ENCODE data around the gene FAM131B. TPM values are rescaled to one million over a fixed set of nuclear protein-coding genes. Genes with fewer than 3 reads are reported as not detected.

Gene FAM131B
- total RNA-seq, 4 donors from 2014 or later = 0.11 to 0.54 TPM; not detected in 2

DNA sequence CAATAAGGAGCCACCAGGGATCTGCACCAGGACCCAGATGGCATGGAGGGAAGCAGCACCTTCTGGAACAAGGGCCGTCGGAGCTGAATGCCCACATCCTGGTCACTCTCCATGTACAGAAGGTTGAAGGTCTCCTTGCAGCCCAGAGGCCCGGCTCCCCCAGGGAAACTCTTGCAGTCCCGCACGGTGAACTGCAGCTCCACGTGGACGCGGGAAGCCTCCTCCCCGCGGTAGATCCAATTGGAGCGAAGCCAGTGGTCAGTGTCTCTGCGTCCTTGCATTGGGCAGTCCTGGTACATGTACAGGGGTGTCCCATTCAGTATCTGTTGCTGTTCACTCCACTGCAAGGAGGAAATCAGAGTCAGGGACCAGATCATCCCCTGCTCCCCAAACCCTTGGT lies 38.8 kb upstream of the FAM131B start:
- H3K4me3 ChIP-seq (replicated peaks in 1 of 3) = no peak overlapping the region
- no peaks in the 10 kb centered on the region for H3K36me3 ChIP-seq
- H3K27ac ChIP-seq = no peak overlapping the region
- H3K9me3 ChIP-seq = no peaks in the 10 kb centered on the region
- WGBS, 2 donors = 94% methylated on average over 2 to 12 of the region's 12 CpGs
- no peak for DNase-seq
- peaks cover 0 to 9% of the 10 kb centered on the region in 2 donors for H3K4me1 ChIP-seq
- no peak for TF ChIP-seq POLR2A (IDR thresholded peaks at IDR 0.05)
- H3K27me3 ChIP-seq = no peaks in the 10 kb centered on the region
- intact Hi-C loops (cut with DNase I) = no loop called here

DNA sequence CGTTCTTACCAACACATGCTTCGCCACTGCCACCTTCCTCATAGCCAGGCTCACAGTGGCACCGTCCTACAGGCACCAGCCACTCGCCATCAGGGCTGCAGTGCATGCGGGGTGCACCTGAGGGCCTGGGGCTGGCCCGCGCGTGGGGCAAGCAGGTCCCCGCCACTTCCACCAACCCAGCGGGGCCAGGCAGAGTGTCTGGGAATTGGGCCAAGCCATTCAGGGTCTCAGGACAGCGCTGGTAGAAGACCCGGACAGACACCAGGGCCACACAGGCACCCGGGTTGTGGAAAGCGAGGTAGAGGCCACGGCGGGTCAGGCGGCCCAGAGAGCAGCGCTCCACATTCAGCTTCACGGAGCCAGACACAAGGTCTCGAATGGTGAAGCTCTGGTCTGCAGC lies 37.1 kb upstream of the FAM131B start:
- no peak for DNase-seq
- Histone ChIP-seq H3K4me1 (peaks cover 0 to 9% of the 10 kb centered on the region in 2 donors), H3K36me3 (no peaks in the 10 kb centered on the region), H3K27me3 (no peaks in the 10 kb centered on the region), H3K9me3 (no peaks in the 10 kb centered on the region), H3K4me3 (replicated peaks in 1 of 3) (no peak overlapping the region), H3K27ac (no peak overlapping the region)
- TF ChIP-seq, protein P1, sequence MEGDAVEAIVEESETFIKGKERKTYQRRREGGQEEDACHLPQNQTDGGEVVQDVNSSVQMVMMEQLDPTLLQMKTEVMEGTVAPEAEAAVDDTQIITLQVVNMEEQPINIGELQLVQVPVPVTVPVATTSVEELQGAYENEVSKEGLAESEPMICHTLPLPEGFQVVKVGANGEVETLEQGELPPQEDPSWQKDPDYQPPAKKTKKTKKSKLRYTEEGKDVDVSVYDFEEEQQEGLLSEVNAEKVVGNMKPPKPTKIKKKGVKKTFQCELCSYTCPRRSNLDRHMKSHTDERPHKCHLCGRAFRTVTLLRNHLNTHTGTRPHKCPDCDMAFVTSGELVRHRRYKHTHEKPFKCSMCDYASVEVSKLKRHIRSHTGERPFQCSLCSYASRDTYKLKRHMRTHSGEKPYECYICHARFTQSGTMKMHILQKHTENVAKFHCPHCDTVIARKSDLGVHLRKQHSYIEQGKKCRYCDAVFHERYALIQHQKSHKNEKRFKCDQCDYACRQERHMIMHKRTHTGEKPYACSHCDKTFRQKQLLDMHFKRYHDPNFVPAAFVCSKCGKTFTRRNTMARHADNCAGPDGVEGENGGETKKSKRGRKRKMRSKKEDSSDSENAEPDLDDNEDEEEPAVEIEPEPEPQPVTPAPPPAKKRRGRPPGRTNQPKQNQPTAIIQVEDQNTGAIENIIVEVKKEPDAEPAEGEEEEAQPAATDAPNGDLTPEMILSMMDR (IDR thresholded peaks at IDR 0.05) = no peak
- no peak for TF ChIP-seq POLR2A (IDR thresholded peaks at IDR 0.05)
- WGBS, 2 donors = 95% methylated on average over 15 to 16 of the region's 20 CpGs
- intact Hi-C loops (cut with DNase I) = no loop called here

DNA sequence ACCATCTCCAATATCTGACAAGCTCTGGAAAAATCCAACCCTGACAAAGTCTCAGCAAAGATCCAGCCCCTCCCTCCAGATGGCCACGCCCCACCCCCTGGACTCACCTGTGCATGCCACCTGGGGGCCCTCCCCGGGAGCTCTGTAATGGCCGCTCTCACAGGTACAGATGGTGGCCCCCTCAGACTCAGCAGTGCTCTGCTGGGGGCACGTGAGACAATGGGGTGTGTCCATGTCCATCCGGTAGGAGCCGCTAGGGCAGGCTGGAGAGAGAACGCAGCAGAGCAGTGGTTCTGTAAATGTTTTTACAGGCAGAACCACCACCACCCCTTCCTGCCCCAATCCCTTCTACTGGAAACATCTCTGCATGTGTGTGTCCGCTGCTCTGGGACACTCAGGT lies 36.6 kb upstream of the FAM131B start:
- Histone ChIP-seq H3K36me3 (no peaks in the 10 kb centered on the region), H3K4me1 (peaks cover 0 to 9% of the 10 kb centered on the region in 2 donors), H3K4me3 (replicated peaks in 1 of 3) (no peak overlapping the region), H3K9me3 (no peaks in the 10 kb centered on the region), H3K27me3 (no peaks in the 10 kb centered on the region), H3K27ac (no peak overlapping the region)
- no peak for DNase-seq
- 95 to 98% methylated on average over 6 to 8 of the region's 8 CpGs for WGBS, 2 donors
- no peak for TF ChIP-seq POLR2A (IDR thresholded peaks at IDR 0.05)
- TF ChIP-seq, protein P1 (IDR thresholded peaks at IDR 0.05) = no peak
- intact Hi-C loops (cut with DNase I) = no loop called here

DNA sequence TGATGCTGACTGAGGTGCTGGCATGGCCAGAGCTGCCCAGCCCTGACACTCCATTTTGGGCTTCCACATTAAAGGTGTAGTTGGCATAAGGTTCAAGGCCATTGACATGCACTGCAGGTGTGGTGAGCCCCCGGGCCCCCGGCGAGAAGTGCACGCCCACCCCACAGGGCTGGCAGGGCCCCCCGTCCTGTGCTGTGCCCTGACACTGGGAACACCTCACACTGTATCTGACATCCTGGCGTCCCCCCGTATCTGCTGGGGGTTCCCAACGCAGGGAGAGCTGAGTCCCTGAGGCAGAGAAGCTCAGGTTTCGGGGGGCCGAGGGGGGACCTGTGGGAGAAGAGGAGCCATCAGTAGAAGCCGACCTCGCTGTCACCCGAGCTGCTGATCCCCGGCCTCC lies 36.1 kb upstream of the FAM131B start:
- H3K27me3 ChIP-seq = no peaks in the 10 kb centered on the region
- H3K36me3 ChIP-seq = no peaks in the 10 kb centered on the region
- 95 to 96% methylated on average over 9 to 12 of the region's 14 CpGs for WGBS, 2 donors
- DNase-seq = no peak
- H3K4me3 ChIP-seq (replicated peaks in 1 of 3) = no peak overlapping the region
- no peaks in the 10 kb centered on the region for H3K9me3 ChIP-seq
- H3K27ac ChIP-seq = no peak overlapping the region
- intact Hi-C loops (cut with DNase I) = no loop called here
- TF ChIP-seq POLR2A (IDR thresholded peaks at IDR 0.05) = no peak
- TF ChIP-seq, protein P1 (IDR thresholded peaks at IDR 0.05) = no peak
- H3K4me1 ChIP-seq = peaks cover under 1 to 9% of the 10 kb centered on the region in 2 donors

DNA sequence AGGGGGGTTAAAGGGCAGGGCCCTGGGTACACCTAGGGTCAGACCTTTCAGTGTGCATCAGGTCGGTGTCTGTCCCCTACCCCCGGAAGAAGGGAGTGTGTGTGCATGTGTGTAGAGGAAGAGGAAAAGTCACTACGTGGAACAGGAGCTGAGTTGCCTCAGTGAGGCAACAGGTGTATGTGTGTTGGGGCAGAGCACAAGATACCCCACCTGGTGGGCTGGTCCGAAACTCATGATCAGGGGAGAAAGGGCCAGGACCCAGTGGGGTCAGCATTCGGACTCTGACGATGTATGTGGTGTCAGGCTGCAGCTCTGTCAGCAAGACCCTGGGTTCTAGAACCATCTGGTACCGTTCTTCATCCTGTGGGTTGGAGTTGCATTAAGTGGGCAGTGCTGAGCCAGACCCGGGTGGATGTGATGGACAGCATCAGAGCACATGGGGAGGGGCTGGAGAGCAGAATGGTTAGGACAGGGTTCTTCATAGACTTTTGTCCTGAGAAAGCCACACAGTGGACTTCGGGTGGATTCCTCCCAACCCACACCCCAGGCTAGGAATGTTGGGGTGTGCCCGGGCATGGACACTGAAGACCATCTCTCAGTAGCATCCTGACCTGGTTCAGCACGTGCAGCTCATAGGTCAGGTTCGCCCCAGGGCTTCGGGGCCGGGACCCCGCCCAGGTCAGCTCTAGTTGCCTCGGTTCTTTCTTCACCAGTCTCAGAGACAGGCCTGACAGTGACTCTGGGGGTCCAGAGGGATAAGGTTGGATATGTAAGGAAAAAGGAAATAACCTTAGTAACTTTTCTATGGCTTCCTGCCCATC lies 35.4 kb upstream of the FAM131B start:
- Histone ChIP-seq H3K27ac (no peak overlapping the region), H3K4me1 (peaks cover 7 to 13% of the 10 kb centered on the region in 2 donors), H3K9me3 (no peaks in the 10 kb centered on the region), H3K36me3 (no peaks in the 10 kb centered on the region), H3K4me3 (replicated peaks in 1 of 3) (no peak overlapping the region), H3K27me3 (no peaks in the 10 kb centered on the region)
- intact Hi-C loops (cut with DNase I) = no loop called here
- TF ChIP-seq POLR2A (IDR thresholded peaks at IDR 0.05) = no peak
- TF ChIP-seq, protein P1 (IDR thresholded peaks at IDR 0.05) = no peak
- WGBS, 2 donors = 95% methylated on average over 13 to 16 of the region's 16 CpGs
- no peak for DNase-seq

Measured in thyroid gland (tissue), 4 donors.